Measurements from ENCODE around the gene GORASP1.
A peak's percentile ranks its signal among the peaks of the same experiment; 100 is the strongest.
"Not testable (repeated sequence)": the region's sequence is repeated elsewhere in the genome, so short reads cannot be mapped to it uniquely, and the experiment has no call there.

The GORASP1 gene

DNA sequence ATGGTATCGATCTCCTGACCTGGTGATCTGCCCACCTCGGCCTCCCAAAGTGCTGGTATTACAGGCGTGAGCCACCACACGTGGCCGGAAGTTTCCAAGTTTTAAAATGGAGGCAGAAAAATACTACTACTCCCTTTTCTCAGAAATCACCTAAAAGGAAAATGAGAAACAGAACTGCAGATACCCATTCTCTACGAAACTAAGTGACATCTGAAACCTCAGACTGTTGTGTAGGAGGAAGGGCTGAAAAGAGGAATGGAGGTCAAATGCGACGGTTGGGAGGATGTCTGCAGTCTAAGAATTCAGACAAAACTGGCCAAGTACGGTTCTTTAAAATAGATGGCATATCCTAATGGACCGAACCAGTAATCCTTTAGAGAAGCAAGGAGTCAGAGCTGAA, 31.5 kb downstream of the GORASP1 start:
- no peak for DNase-seq

DNA sequence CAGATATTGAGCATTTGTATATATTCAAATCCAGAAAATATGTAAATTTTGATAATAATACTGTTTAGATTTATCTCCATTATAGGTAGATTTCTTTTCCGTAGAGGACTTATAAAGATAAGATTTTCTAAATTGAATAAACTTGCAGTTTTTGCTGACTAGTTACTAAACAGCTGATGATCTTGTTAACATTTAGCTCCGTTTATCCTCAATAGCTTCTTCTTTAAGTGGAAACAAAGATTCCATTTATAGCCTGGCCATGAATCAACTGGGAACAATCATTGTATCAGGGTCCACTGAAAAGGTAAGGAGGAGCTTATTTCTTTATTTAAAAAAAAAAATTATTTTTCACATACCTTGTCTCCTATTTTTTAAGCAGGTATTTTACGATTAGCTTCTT, 38.9 kb downstream of the GORASP1 start:
- DNase-seq, result no peak

DNA sequence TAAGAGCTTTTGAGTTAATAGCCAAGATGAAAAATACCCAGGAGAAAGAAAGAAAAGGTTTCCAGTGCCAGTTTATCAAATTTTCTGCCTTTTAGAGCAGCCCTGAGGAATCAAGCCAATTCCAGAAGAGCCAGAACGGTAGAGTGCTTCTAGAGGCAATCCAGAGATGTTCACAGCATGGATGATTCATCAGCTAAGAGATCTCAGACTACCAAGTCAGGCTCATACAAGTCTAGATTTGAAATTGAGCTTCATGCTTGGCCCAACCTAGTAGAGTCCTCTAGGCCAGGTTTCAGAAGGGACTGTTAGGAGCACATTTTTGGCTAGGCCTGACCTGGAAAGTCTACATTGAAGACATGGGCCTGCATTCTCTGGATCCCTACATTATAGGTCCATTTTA, 40.1 kb downstream of the GORASP1 start:
- DNase-seq, result no peak

DNA sequence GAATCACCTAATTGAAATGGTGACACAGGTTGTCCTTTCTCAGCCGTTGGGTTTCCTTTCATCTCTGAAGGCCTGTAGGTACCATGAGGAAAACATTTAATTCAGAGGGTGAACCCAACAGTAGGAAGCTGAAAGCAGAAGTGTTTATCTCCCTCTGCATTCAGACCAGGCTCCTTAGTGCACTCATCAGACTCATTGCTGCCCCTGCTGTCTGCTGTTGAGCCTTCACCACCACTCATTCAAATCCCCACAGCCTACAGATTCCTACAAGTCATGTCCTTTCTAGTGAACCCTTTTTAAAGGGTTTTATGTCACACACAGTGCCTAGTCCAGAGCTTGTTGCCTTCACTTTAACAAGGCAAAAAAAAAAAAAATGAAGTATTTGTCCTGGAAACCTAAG, 42.2 kb downstream of the GORASP1 start:
- peak in 10 of 56 donors; percentile 1 to 29 (median 7) for DNase-seq

DNA sequence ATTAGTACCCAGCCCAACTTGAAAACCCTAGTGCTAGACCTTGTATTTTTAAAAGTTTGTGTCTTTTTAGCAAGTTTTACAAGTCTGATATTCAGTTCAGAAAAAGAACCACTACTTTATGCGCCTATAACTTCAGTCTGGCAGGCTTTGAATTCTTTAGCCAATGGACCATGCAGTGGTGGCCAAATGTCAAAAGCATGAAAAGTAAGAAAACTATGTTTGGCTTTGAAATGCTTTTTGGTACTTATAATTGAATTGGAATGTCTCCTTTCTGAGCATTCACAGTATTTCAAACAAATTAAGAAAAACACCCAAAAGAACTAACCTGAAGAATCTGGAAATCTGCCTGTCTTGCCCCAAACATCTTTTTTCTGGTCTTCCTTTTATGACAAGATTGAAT, 42.8 kb downstream of the GORASP1 start:
- DNase-seq, result no peak

DNA sequence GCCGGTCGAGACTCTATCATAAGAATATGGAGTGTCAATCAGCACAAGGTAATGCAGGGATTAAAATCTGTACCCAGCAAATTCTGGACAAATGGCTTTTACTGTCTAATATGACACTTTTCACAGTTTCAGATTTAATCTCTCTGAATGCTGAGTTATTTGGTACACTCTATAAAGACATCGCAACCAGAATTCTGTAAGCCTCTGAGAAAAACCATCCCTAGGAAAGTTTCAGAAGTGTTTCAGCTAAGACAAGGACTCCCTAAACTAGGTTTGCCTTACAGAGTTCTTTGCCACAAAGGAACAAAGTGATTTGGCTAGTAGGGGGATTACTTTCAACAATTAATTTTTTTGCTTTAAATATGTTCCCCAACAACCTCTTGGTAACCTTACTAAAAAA, 44.3 kb downstream of the GORASP1 start:
- DNase-seq, result no peak

DNA sequence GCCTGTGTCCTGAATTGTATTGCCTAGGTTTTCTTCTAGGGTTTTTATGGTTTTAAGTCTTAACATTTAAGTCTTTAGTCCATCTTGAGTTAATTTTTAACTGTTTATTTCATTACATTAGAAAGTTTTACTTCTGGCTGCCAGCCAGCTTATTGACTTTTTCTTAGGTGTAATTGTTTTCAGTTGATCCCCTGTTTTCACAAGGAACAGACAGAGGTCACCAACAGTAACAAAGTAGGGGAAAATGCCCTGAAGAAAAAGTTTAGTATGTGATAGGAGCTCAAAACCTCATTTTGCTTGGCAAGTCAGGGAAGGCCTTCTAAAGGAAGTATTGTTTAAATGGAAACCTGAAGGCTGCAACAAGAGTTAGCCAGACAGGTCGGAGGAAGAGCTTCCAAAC, 45.2 kb downstream of the GORASP1 start:
- no peak for DNase-seq

DNA sequence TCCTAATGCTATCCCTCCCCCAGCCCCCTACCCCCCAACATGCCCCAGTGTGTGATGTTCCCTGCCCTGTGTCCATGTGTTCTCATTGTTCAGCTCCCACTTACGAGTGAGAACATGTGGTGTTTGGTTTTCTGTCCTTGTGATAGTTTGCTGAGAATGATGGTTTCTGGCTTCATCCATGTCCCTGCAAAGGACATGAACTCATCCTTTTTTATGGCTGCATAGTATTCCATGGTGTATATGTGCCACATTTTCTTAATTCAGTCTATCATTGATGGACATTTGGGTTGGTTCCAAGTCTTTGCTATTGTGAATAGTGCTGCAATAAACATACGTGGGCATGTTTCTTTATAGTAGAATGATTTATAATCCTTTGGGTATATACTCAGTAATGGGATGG, 46.2 kb downstream of the GORASP1 start:
- DNase-seq, result not testable (repeated sequence)

DNA sequence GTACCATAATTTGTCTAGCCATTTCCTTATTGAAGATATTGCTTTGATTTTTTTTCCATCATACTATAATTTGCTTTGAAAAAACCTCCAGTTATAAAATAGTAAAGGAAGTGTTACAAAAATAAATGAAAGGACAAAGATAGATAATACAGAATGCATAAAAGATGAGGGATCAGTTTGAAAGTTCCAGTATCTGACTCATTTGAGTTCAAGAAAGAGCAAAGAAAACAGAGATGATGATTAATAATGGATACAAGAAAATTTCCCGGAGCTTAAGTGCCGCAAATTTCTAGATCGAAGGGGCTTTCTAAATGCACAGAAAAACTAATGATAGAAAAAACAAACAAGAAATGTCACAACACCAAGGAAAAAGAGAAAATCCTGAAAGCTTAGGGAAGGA, 51.3 kb downstream of the GORASP1 start:
- no peak for DNase-seq

DNA sequence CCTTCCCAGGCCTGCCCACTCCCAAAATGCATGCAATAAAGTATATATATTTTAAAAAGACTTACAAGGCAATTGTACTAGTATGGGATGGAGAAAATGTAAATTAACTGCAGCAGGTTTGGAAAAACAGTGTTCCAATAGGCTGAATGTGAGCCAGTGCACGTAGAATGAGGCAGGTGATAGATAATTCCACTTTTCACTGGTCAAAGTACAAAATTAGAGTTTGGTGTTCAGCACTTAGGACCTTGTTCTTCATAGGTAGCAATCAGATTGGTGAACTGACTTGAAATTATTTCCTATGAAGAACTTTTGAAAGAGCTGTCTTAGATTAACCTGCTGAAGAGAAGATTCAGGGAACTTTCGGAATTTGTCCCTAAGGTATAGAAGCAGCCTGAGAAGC, 53.7 kb downstream of the GORASP1 start:
- DNase-seq, result no peak

DNA sequence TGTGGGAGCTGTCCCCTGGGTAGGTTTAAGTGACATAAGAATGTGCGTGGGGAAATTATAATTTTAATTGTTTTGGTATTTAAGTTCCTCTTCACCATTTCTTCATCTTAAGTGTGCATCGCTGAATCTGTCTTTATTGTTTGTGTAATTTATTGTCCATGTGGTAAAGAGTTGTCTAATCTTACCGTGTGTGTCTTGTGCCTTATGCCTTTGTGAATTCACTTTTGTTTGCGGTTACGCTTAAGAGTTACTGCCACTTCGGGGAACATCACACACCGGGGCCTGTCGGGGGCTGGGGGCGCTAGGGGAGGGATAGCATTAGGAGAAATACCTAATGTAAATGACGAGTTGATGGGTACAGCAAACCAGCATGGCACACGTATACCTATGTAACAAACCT, 54.8 kb downstream of the GORASP1 start:
- DNase-seq, result no peak

DNA sequence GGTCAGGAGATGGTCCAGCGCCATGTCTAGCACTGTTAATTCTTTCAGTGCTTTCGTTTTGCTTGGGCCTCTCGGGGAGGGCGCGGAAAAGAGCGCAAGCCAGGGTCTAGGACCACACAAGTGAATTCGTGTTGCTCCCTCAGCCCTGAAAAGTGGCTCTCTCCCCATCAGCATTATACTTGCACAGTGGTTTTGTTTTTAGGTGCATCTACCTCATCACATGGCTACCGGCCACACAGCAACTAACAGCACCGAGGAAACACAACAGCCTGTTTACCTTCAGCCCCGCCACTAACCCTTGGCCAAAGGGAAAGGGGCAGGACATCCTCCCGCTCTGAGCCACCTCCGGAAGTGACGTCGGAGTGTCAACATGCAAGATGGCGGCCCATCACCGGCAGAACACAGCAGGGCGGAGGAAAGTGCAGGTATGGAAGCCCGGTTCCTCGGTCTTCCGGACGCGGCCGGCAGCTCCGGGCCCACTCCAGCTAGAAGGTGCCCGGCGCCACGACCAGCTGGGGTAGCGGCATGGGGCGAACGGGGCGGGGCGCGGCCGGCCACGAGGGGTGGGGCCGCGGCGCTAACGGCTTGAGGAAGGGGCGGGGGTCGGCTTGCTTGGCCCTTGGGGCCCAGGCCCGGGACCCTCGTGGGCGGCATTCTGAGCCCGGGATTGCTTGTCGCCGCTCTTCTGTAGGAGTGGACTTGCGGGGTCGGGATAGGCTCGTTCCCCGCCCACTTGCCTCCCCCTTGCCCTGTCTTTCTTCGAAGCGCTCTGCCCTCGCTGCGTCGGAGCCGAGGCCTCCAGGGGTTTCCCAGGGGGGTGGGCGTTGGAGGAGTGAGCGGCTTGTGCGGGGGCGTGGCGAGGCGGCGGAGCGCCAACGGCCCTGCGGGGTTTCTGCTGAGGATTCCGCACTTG, 55.5 kb downstream of the GORASP1 start, which contains the start of the genes SCN11A and WDR48:
TSS of gene SCN11A (minus strand) at position 296 of the 913 bp plus-strand sequence. CDS start 101,582 bp downstream, outside the sequence.
TSS of gene WDR48 (plus strand) at position 368 of the 913 bp plus-strand sequence. CDS start at position 378, 10 bp downstream.
- peak; percentile 60 to 97 (median 89) for DNase-seq

DNA sequence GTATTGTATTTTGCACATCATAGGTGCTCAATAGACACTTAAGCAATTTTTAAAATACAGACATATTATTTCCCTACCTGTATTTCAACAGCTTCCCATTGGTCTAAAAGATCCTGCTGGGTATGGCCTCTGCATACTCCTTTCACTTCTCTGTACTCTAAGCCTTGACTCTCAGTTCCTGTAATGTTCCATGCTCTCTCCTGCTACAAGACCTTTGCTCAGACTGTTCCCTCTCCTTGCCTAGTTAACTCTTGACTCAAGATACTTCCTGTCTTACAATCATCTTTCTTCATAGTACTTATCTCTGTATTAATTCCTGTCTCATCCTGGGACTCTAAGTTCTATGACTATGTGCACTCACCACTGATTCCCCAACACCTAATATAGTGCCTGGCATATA, 57.4 kb downstream of the GORASP1 start:
- no peak for DNase-seq

All from nucleus accumbens (tissue), 56 donors.